SK-N-SH treated with all-trans-retinoic acid at 6 μM for 48 hours (cell line): ENCODE measurements around the gene TMA7.

Experiments used
- ARNTL ChIP-seq: fragments of 450-650 bp; formaldehyde crosslinking; IDR thresholded peaks from 2 replicates; pipeline ENCODE4 v1.5.0; 2020; ENCODE audit warnings: low read depth, mild to moderate bottlenecking, moderate library complexity, borderline replicate concordance
- CSDC2 ChIP-seq: fragments of 250-450 bp; sonication (Bioruptor Pico); IDR thresholded peaks from 2 replicates; pipeline ENCODE4 v1.5.0; 2020; ENCODE audit warnings: mild to moderate bottlenecking, moderate library complexity
- RARB ChIP-seq: fragments of 250-450 bp; sonication (Bioruptor Pico); IDR thresholded peaks from 2 replicates; pipeline ENCODE4 v1.8.0; 2021; ENCODE audit warnings: mild to moderate bottlenecking, moderate library complexity
- TCF4 ChIP-seq: fragments of 250-450 bp; sonication (Bioruptor Pico); IDR thresholded peaks from 2 replicates; pipeline ENCODE4 v1.8.0; 2021; ENCODE audit warnings: mild to moderate bottlenecking, moderate library complexity, borderline replicate concordance
- ZNF70 ChIP-seq: fragments of 450-650 bp; formaldehyde crosslinking; IDR thresholded peaks from 2 replicates; pipeline ENCODE4 v1.5.0; 2020; ENCODE audit warnings: mild to moderate bottlenecking, moderate library complexity

DNA sequence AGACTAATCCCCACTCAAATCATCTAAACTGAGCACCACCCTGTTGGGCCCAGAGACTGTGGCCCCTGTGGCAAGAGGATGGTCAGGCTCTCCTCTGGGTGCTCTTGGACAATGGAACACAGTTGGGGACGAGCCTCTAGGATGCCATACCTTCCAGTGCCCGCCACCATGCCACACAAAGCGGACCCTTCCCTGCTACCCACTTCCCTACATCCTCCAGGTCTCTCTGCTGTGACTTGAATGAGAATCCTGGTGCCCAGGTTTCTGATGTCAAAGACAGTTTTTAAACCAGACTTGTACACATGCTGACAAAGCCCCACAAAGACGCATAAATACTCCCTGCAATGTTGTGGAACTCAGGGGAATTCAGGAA lies 4.8 kb upstream of the TMA7 start:
- no peak for TF ChIP-seq CSDC2 (CRISPR knock-in tag)
- TF ChIP-seq TCF4 (CRISPR knock-in tag), result no peak
- no peak for TF ChIP-seq RARB
- TF ChIP-seq ZNF70 (CRISPR knock-in tag), result no peak
- TF ChIP-seq ARNTL (CRISPR knock-in tag), result no peak
